ENCODE data around the gene MANSC1. TPM values are rescaled to one million over a fixed set of nuclear protein-coding genes. Genes with fewer than 3 reads are reported as not detected.

Gene MANSC1
- total RNA-seq, 4 donors from 2014 or later = 9.0 to 39.2 (median 17.2) TPM

DNA sequence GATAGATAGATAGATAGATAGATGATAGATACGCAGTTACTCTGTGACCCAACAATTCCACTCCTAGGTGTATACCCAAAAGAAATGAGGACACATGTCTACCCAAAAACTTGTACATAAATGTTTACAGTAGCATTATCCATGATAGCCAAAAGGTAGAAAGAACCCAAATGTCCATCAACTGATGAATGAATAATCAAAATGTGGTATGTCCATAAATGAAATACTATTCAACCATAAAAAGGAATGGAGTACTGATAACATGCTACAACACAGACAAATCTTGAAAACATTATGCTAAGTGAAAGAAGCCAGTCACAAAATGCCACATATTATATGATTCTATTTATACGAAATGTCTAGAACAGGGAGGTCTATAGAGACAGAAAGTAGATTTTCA lies 47.1 kb downstream of the MANSC1 start:
- no peak overlapping the region for H3K4me3 ChIP-seq (ENCODE audit: low read depth, poor library complexity, severe bottlenecking)
- WGBS, 2 donors = 92 to 96% methylated on average over 2 of the region's 2 CpGs
- TF ChIP-seq, protein P1, sequence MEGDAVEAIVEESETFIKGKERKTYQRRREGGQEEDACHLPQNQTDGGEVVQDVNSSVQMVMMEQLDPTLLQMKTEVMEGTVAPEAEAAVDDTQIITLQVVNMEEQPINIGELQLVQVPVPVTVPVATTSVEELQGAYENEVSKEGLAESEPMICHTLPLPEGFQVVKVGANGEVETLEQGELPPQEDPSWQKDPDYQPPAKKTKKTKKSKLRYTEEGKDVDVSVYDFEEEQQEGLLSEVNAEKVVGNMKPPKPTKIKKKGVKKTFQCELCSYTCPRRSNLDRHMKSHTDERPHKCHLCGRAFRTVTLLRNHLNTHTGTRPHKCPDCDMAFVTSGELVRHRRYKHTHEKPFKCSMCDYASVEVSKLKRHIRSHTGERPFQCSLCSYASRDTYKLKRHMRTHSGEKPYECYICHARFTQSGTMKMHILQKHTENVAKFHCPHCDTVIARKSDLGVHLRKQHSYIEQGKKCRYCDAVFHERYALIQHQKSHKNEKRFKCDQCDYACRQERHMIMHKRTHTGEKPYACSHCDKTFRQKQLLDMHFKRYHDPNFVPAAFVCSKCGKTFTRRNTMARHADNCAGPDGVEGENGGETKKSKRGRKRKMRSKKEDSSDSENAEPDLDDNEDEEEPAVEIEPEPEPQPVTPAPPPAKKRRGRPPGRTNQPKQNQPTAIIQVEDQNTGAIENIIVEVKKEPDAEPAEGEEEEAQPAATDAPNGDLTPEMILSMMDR (IDR thresholded peaks at IDR 0.05) = no peak
- no peak for TF ChIP-seq POLR2A (IDR thresholded peaks at IDR 0.05)
- DNase-seq (ENCODE audit: low spot score in 2 of 2) = no peak
- intact Hi-C loops (cut with DNase I; ENCODE audit: low total_unique reads) = no loop called here

DNA sequence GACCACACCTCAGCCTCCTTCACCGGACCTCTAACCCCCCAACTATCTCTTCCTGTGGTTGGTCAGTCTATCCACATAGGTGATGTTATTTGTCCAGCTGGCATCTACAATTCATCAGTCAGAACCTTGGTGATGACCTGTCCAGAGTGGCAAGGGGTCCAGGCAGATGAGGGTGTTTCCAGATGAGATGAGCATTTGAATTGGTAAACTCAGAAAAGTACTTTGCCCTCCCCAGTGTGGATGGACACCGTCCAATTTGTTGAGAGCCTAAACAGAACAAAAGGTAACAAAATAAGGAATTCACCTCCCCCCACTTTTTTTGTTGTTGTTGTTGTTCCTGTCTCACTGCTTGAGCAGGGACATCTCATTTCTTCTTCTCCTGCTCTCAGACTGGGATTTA lies 48.9 kb downstream of the MANSC1 start:
- no peak for DNase-seq (ENCODE audit: low spot score in 2 of 2)

DNA sequence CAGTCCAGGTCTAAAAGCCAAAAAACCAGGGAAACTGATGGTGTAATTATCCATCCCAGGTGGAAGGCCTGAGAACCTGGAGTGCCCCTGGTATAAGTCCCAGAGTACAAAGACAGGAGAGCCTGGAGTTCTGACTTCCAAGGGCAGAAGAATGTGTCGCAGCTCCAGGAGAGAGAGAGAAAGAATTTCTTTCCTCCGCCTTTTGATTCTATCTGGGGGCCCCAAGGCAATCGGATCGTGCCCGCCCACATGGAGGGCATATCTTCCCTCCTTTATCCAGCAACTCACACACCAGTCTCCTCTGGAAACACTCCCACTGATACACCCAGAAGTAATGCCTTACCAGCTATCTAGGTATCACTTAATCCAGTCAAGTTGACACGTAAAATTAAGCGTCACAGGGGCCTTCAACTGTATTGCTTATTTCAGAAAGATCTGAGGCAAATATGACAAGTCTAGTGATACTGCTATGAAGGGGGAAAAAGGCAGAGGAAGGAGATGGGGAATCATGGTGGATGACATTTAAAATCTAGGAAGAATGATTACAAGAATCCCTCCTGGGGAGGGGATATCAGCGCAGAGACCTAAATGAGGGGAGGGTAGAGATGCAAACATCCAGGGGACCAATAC lies 52.7 kb downstream of the MANSC1 start:
- 74 to 78% methylated on average over 8 of the region's 8 CpGs for WGBS, 2 donors
- TF ChIP-seq, protein P1 (IDR thresholded peaks at IDR 0.05) = no peak
- no peak for TF ChIP-seq POLR2A (IDR thresholded peaks at IDR 0.05)
- no peak for DNase-seq (ENCODE audit: low spot score in 2 of 2)
- H3K4me3 ChIP-seq (ENCODE audit: low read depth, poor library complexity, severe bottlenecking) = no peak overlapping the region
- intact Hi-C loops (cut with DNase I; ENCODE audit: low total_unique reads) = no loop called here

More for the DNA sequence above, 48.9 kb downstream of the MANSC1 start:
- TF ChIP-seq, protein P1 (IDR thresholded peaks at IDR 0.05) = no peak
- no peak for TF ChIP-seq POLR2A (IDR thresholded peaks at IDR 0.05)
- H3K4me3 ChIP-seq (ENCODE audit: low read depth, poor library complexity, severe bottlenecking) = no peak overlapping the region
- WGBS, 2 donors = 91 to 92% methylated on average over 2 of the region's 2 CpGs
- intact Hi-C loops (cut with DNase I; ENCODE audit: low total_unique reads) = no loop called here

DNA sequence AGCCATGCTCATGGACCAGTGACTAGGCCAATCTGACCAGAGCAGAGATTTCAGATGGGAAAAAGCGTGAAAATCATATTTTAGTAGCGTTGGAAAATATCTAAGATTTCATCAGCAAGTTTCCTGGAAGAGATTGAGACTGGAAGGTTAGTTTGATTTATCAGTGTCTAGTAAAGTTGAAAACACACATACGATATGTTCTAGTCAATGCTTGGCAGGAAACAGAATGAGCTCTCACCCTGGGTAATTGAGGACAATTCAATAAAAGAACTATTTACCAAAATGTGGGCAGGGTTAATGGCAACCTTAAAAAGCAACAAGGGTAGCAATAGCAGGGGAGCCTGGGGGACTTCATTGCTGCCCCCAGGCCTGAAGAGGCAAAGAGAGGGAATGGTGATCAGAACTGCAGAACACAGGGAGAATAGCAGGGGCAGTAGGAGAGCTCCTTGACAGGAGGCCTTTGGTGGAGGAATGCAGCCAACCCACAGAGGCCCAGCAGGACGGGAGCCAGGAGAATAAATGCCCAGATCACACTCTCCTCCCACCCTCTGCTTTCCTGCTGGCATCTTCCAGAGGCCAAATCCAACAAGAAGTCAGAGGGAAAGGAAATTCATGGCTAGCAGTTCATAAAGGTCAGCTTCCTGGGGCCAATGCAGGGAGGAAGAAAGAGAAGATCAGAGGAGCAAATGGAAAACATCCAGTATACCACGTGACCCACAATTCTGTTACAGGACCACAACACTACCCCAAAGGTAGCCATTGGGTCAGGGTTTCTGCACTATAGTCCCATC lies 55.6 kb downstream of the MANSC1 start:
- WGBS, 2 donors = 68 to 72% methylated on average over 5 of the region's 5 CpGs
- DNase-seq (ENCODE audit: low spot score in 2 of 2) = no peak
- H3K4me3 ChIP-seq (ENCODE audit: low read depth, poor library complexity, severe bottlenecking) = no peak overlapping the region
- intact Hi-C loops (cut with DNase I; ENCODE audit: low total_unique reads) = no loop called here
- no peak for TF ChIP-seq POLR2A (IDR thresholded peaks at IDR 0.05)
- TF ChIP-seq, protein P1 (IDR thresholded peaks at IDR 0.05) = no peak

DNA sequence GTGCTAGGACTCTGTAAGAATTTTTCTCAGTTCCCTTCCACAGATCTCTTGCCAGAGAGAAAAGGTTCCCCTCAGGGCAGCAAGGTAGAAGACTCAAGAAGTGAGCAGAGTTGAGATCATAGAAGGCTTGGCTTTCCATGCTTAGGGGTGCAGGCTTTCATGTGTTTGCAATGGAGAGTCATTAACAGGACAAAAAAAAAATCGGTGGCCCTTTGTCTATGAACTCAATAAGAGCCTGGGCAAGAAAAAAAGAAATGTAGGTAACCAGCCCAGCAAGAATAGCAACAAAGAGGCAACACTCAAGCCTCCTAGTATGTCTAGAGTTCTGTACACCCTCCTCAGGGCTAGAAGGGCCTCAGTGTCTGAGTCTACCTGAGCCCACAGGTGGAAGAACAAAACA lies 59.8 kb downstream of the MANSC1 start:
- intact Hi-C loops (cut with DNase I; ENCODE audit: low total_unique reads) = no loop called here
- 40 to 52% methylated on average over 1 of the region's 1 CpG for WGBS, 2 donors
- no peak for TF ChIP-seq POLR2A (IDR thresholded peaks at IDR 0.05)
- TF ChIP-seq, protein P1 (IDR thresholded peaks at IDR 0.05) = no peak
- no peak overlapping the region for H3K4me3 ChIP-seq (ENCODE audit: low read depth, poor library complexity, severe bottlenecking)
- DNase-seq (ENCODE audit: low spot score in 2 of 2) = no peak
